Tibial nerve (tissue), 4 donors: Measurements from ENCODE around the gene RASA2. TPM values are rescaled to one million over a fixed set of nuclear protein-coding genes. Genes with fewer than 3 reads are reported as not detected.

ENCODE experiments used
- DNase-seq, 2 donors: peaks; one replicate each; pipeline ENCODE4 v3.0.0-alpha.2; 2019; ENCODE audit warnings: low spot score in 2 of 2
- H3K27ac ChIP-seq, 4 donors: fragments of 200-600 bp; sonication (generic) in 3 of 4; one replicate each; pipeline ENCODE4 v1.5.1; 2017 to 2019; ENCODE audit warnings: mild to moderate bottlenecking in 1 of 4
- H3K27me3 ChIP-seq, 2 donors: fragments of 200-600 bp; sonication (generic) in 1 of 2; one replicate each; pipeline versions ENCODE4 v1.5.1 to v1.6.0; 2017 to 2019
- H3K36me3 ChIP-seq, 3 donors: fragments of 200-600 bp; sonication (generic); one replicate each; pipeline ENCODE4 v1.5.1; 2018 to 2019
- H3K4me1 ChIP-seq, 4 donors: fragments of 200-600 bp; sonication (generic) in 3 of 4; one replicate each; pipeline ENCODE4 v1.5.1; 2017 to 2019
- H3K4me3 ChIP-seq, 4 donors: fragments of 200-600 bp; sonication (generic) in 3 of 4; one replicate each; pipeline ENCODE4 v1.5.1; 2017 to 2019; ENCODE audit warnings: mild to moderate bottlenecking in 1 of 4, moderate library complexity in 1 of 4
- H3K9me3 ChIP-seq, 4 donors: fragments of 200-600 bp; sonication (generic) in 3 of 4; one replicate each; pipeline ENCODE4 v1.5.1; 2017 to 2019
- EP300 ChIP-seq, 2 donors: sonication (generic); formaldehyde crosslinking; IDR thresholded peaks; one replicate each; pipeline ENCODE4 v1.6.1; 2017; ENCODE audit warnings: antibody characterized with exemption in 2 of 2, mild to moderate bottlenecking in 1 of 2
- POLR2A ChIP-seq, 2 donors: fragments of 450-650 bp; IDR thresholded peaks; one replicate each; pipeline ENCODE4 v1.6.1; 2017; ENCODE audit warnings: antibody characterized with exemption in 2 of 2, mild to moderate bottlenecking in 2 of 2, moderate library complexity in 2 of 2
- WGBS, 2 donors: methylation state at CpG; one replicate each; pipeline ENCODE4 v1.1.5; 2018; 5-methylcytosine and 5-hydroxymethylcytosine counted together
- total RNA-seq, 4 donors: library from RNA; depleted of rRNA; stranded (reverse); fragments of >200 nt; gene quantifications; one replicate each; pipeline ENCODE4 v1.1.0, GENCODE V29; 2016
- TF ChIP-seq, protein P1 (sequence below), 5 experiments: fragments of 200-600 bp in 3 of 5; fragments of 450-650 bp in 2 of 5; sonication (generic) in 3 of 5; IDR thresholded peaks; one replicate each; pipeline ENCODE4 v1.5.1; 2016 to 2019; ENCODE audit warnings: antibody characterized with exemption in 5 of 5, mild to moderate bottlenecking in 3 of 5, moderate library complexity in 2 of 5

Gene RASA2
- total RNA-seq, 4 donors from 2014 or later = 19.6 to 46.8 (median 37.2) TPM

DNA sequence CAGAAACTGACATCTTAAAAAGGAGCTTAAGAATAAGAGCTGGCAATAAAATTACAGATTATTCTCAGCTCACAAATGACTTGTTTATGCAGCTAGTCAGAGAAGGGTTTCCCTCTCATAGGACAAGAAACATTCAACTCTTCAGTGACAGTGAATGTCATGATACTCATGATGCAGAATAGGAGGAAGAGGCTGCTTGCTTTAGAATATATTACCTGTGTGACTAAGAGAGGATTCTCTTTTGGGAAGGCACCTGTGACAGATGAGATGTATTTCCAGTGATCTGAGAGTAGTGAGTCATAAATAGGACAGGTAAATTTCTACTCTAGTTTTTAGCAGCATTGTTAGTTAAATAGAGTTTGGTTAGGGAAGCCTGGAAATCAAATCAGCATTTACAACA lies 39.9 kb downstream of the RASA2 start:
- no peak overlapping the region for H3K4me3 ChIP-seq
- peaks cover 2 to 40% (median 4%) of the 10 kb centered on the region in 4 donors for H3K4me1 ChIP-seq
- no peak for DNase-seq
- H3K36me3 ChIP-seq = peaks cover 0 to 12% (median 0%) of the 10 kb centered on the region in 3 donors
- TF ChIP-seq, protein P1, sequence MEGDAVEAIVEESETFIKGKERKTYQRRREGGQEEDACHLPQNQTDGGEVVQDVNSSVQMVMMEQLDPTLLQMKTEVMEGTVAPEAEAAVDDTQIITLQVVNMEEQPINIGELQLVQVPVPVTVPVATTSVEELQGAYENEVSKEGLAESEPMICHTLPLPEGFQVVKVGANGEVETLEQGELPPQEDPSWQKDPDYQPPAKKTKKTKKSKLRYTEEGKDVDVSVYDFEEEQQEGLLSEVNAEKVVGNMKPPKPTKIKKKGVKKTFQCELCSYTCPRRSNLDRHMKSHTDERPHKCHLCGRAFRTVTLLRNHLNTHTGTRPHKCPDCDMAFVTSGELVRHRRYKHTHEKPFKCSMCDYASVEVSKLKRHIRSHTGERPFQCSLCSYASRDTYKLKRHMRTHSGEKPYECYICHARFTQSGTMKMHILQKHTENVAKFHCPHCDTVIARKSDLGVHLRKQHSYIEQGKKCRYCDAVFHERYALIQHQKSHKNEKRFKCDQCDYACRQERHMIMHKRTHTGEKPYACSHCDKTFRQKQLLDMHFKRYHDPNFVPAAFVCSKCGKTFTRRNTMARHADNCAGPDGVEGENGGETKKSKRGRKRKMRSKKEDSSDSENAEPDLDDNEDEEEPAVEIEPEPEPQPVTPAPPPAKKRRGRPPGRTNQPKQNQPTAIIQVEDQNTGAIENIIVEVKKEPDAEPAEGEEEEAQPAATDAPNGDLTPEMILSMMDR (IDR thresholded peaks at IDR 0.05) = no peak
- TF ChIP-seq POLR2A (IDR thresholded peaks at IDR 0.05) (no peak), EP300 (IDR thresholded peaks at IDR 0.05) (no peak)
- no peak overlapping the region for H3K27ac ChIP-seq
- H3K27me3 ChIP-seq = no peaks in the 10 kb centered on the region
- H3K9me3 ChIP-seq = no peaks in the 10 kb centered on the region

DNA sequence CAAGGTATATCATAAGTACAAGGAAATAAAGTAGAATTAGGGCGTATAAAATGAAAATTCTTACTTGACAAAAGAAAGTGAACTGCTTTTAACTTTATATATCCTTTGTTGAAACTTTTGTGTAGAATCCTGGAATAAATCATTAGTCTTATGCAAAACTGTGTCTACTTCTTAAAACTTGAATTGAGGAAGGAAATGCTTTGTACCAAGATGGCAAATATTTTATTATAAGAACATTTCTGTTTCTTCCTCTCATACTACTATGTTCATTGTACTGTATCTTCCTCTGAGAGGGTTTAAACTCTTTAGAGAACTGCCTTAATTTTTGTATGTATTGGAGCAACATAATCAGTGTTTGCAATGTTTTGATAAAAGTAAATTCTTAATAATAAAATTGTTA lies 42.0 kb downstream of the RASA2 start:
- Histone ChIP-seq H3K4me1 (peaks cover 2 to 40% (median 4%) of the 10 kb centered on the region in 4 donors), H3K36me3 (no peaks in the 10 kb centered on the region), H3K4me3 (no peak overlapping the region), H3K27me3 (no peaks in the 10 kb centered on the region), H3K9me3 (no peaks in the 10 kb centered on the region), H3K27ac (peak overlapping the region in 1 of 4 donors; percentile 56)
- DNase-seq = no peak
- no peak for TF ChIP-seq EP300 (IDR thresholded peaks at IDR 0.05)
- TF ChIP-seq POLR2A (IDR thresholded peaks at IDR 0.05) = no peak
- TF ChIP-seq, protein P1 (IDR thresholded peaks at IDR 0.05) = no peak
- WGBS, 2 donors = 92 to 93% methylated on average over 1 of the region's 1 CpG

DNA sequence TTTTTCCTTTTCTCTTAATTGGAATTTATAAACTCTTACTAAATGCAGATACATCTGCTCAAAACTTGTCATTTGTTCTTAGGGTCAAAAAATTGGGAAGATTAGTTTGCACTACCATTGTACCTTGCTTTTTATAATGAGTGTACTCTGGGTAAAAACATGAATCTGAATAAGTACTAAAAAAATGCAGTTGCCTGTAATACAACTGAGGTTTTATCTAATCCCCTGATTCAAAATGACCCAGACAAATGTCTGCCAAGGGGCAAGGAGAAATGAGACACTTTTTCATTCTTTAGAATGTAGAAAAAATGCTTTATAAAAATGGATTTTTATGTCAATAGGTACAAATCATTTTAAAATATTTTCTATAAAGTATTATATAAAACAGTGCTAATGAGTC lies 42.4 kb downstream of the RASA2 start:
- H3K27ac ChIP-seq = peak overlapping the region in 1 of 4 donors; percentile 56
- no peaks in the 10 kb centered on the region for H3K36me3 ChIP-seq
- no peaks in the 10 kb centered on the region for H3K9me3 ChIP-seq
- TF ChIP-seq, protein P1 (IDR thresholded peaks at IDR 0.05) = no peak
- TF ChIP-seq EP300 (IDR thresholded peaks at IDR 0.05) (no peak), POLR2A (IDR thresholded peaks at IDR 0.05) (no peak)
- no peaks in the 10 kb centered on the region for H3K27me3 ChIP-seq
- H3K4me3 ChIP-seq = no peak overlapping the region
- DNase-seq = no peak
- peaks cover 2 to 40% (median 4%) of the 10 kb centered on the region in 4 donors for H3K4me1 ChIP-seq

DNA sequence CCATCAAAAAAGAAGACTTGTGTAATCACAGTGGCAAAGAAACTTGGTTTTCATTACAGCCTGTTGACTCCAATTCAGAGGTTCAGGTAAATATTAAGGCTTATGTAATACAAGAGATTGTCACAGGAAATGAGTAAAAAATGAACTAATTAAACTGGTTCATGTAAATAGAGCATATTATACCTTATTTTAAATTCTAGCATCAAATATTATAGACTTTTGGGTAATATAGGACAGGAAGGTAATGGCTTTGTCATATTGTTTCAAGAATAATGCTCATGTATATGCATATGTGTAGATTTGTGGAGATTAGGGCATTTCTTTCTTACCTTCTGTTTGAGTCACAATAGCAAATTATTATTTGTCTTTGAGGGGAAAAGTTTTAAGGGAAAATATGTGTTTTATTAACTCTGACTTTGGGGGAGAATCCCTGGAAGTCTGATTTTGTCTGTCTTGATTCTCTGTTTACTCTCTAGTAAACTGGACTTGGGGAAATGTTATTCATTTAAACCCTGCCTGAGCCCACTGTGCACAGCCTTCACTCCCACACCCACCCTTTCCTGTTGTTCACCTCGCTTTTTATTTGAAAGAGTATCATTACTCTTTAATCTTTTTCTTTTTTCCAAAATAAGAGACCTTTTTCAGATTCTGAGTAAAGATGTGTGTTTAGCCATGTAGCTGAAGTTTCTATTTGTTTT lies 43.0 kb downstream of the RASA2 start:
- Histone ChIP-seq H3K9me3 (no peaks in the 10 kb centered on the region), H3K4me1 (peaks cover 2 to 40% (median 3%) of the 10 kb centered on the region in 4 donors), H3K27me3 (no peaks in the 10 kb centered on the region), H3K36me3 (peaks cover 0 to under 1% (median 0%) of the 10 kb centered on the region in 3 donors), H3K4me3 (no peak overlapping the region), H3K27ac (peak overlapping the region in 2 of 4 donors; percentile 13 to 67)
- TF ChIP-seq, protein P1 (IDR thresholded peaks at IDR 0.05) = no peak
- TF ChIP-seq EP300 (IDR thresholded peaks at IDR 0.05) = no peak
- no peak for TF ChIP-seq POLR2A (IDR thresholded peaks at IDR 0.05)
- no peak for DNase-seq
- 11 to 18% methylated on average over 1 of the region's 1 CpG for WGBS, 2 donors

DNA sequence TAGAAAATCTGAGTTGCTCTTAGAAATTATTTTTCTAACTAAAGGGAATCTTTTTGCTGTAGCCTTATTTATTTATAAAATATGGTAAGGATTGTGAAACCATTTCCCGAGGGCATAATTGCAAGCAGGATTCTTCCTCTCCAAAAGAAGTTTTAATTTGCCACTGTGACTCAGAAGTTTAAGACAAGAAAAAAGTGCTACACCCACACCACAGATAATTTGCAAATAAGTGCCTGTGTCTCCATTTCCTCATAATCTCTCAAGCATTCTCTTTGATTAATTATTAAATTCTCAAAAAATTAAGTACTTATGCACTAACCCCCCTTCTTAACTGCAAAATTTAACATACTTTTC lies 43.6 kb downstream of the RASA2 start:
- DNase-seq = no peak
- H3K4me1 ChIP-seq = peaks cover 0 to 40% (median 3%) of the 10 kb centered on the region in 4 donors
- no peaks in the 10 kb centered on the region for H3K27me3 ChIP-seq
- WGBS, 2 donors = 0 to 5% methylated on average over 1 of the region's 1 CpG
- no peaks in the 10 kb centered on the region for H3K9me3 ChIP-seq
- peaks cover 0 to 6% (median 0%) of the 10 kb centered on the region in 3 donors for H3K36me3 ChIP-seq
- H3K4me3 ChIP-seq = no peak overlapping the region
- H3K27ac ChIP-seq = peak overlapping the region in 2 of 4 donors; percentile 15 to 67
- TF ChIP-seq POLR2A (IDR thresholded peaks at IDR 0.05) (no peak), EP300 (IDR thresholded peaks at IDR 0.05) (peak in 1 of 2 donors; percentile 32)
- TF ChIP-seq, protein P1 (IDR thresholded peaks at IDR 0.05) = no peak
